ENCODE measurements around the gene NCAN.
"Not testable (repeated sequence)": the region's sequence is repeated elsewhere in the genome, so short reads cannot be mapped to it uniquely, and the experiment has no call there.

NCAN gene

DNA sequence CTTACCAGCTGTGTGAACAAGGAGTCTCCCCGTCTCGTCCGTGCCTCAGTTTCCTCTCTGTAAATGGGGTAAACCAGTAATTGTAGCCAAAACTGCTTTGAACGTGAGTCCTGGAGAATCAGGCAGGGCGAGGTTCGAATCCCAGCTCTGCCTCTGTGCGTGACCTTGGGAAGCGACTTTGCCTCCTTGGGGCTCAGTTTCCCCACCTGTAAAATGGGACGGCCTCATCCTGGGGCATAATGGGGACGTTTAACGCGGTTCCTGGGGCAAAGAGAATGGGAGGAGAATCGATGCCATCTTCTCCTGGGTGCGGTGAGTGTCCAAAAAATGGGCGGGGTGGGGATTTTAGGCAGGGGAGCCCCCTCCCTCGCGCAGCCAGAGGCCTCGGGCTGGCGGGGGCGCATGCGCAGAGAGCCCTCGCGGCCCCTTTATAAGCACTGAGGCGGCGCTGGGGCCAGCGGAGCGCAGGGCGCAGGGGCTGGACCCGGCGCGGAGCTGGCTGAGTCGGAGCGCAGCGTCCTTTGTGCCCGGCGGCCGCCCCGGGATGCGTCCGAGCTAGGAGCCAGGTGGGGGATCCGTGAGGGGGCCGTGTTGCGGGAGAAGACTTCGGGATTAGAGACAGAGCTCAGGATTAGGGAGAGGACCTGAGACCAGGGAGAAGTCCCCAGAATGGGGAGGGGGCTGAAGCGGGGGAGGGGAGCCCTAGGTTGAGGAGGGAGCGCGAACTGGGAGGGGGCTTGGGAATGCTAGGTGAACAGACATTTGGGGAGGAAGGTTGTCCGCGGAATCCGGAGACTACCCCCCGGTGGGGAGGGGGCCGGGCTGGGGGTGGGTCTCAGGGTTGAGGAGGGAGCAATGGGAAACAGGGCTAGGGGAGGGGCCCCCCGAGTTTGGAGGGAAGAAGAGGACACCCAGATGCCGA, at the start of gene NCAN:
Gene NCAN, plus strand, starts transcription at position 460 of the 922 bp plus-strand sequence. CDS start 4,996 bp downstream, outside the sequence.
- DNase-seq, result no peak

DNA sequence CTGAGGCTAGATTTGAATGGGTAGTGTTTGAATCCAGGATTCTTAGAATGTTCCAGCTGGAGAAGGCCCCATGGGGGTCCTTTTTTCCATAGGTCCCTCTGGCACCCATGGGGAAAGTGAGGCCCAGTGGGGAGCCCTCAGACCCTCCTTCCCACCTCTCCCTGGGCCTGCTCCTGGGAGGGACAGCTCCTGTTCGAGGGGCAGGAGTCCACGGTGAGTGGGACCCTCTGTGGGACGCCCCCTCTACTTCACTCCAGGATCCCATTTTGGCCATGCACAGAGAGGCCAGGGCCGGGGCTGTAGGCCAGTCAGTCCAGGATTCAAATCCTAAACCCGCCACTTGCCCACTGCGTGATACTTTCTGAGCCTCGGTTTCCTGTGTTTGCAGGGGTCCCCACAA, 49.3 kb upstream of the NCAN start:
- no peak for DNase-seq

DNA sequence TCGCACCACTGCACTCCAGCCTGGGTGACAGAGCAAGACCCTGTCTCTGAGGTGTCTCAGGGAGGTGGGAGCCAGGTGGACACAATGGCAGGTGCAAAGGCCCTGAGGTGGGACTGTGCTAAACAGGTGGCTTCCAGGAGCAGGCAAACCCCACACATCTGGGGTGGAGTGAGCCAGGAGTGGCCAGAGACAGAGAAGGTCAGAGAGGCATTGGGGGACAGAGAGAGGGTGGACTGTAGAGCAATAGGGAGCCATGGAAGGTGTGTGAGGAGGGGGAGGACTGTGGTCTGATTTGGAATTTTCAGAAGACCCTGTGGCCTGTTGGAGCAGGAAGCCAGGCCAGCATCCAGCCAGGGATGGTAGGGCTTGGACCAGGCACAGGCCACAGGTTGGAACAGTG, 46.4 kb upstream of the NCAN start:
- DNase-seq, result no peak

- DNase-seq, result no peak
Observed at GRCh38 chr19:19167612-19168011, 44.1 kb upstream of the NCAN start.

- DNase-seq, result no peak
Observed at GRCh38 chr19:19169236-19170052, 42.3 kb upstream of the NCAN start.

GRCh38 chr19:19170053-19170872, 41.5 kb upstream of the NCAN start, which contains the start of gene MEF2B:
Gene MEF2B, minus strand, starts transcription at chr19:19170263. Its CDS starts 19,528 bp downstream, at chr19:19150735.
- peak; percentile 83 for DNase-seq

DNA sequence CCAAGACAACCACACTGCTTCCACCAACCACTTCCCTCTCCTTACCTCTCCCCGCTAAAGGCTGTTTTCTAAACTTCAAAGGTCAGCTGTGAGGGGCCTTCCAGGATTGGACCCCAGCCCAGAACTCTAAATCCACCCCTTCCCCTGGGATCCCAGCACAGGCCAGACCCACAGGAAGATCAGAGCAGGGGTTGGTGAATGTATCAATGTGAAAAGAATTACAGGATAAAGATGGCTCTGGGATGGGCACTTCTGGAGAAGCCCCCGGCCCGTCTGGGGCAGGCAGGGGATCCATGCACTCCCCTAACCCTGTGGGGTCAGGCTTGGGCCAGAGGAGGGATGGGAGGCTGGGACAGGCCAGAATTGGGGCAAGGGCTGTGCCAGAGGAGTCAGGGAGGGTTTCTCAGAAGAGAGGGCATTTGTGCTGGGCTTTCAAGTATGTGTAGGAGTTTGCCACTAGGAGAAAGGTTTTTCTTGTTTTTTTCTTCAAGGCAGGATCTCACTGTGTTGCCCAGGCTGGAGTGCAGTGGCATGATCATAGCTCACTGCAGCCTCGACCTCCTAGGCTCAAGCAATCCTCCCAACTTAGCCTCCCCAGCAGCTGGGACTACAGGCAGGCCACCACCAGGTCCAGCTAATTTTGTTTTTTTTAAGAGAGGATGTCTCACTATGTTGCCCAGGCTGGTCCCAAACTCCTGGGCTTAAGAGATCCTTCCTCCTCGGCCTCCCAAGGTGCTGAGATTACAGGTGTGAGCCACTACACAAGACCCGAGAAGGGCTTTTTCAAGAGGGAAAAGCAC, 40.7 kb upstream of the NCAN start:
- DNase-seq, result no peak

GRCh38 chr19:19171821-19172532, 39.8 kb upstream of the NCAN start:
- no peak for DNase-seq

GRCh38 chr19:19173243-19173642, 38.5 kb upstream of the NCAN start:
- DNase-seq, result not testable (repeated sequence)

GRCh38 chr19:19176950-19177349, 34.8 kb upstream of the NCAN start:
- DNase-seq, result no peak

- no peak for DNase-seq
Observed at GRCh38 chr19:19179548-19180441, 32.0 kb upstream of the NCAN start.

GRCh38 chr19:19181488-19181998, 30.2 kb upstream of the NCAN start:
- no peak for DNase-seq

GRCh38 chr19:19185853-19186740, 25.7 kb upstream of the NCAN start:
- DNase-seq, result peak; percentile 72

GRCh38 chr19:19186742-19187141, 25.0 kb upstream of the NCAN start:
- no peak for DNase-seq

DNA sequence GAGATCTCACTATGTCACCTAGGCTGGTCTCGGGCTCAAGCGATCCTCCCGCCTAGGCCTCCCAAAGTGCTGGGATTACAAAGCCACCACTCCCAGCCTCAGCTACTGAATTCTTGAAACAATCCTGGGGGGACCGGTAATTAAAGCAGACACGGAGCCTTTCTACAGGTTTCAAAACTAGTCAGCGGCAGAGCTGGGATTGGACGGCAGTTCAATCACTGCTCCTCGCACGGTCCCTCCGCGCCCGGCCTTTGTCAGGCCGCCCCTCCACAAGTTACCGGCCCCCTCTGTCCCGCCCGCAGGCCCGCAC, 20.0 kb upstream of the NCAN start:
- no peak for DNase-seq

DNA sequence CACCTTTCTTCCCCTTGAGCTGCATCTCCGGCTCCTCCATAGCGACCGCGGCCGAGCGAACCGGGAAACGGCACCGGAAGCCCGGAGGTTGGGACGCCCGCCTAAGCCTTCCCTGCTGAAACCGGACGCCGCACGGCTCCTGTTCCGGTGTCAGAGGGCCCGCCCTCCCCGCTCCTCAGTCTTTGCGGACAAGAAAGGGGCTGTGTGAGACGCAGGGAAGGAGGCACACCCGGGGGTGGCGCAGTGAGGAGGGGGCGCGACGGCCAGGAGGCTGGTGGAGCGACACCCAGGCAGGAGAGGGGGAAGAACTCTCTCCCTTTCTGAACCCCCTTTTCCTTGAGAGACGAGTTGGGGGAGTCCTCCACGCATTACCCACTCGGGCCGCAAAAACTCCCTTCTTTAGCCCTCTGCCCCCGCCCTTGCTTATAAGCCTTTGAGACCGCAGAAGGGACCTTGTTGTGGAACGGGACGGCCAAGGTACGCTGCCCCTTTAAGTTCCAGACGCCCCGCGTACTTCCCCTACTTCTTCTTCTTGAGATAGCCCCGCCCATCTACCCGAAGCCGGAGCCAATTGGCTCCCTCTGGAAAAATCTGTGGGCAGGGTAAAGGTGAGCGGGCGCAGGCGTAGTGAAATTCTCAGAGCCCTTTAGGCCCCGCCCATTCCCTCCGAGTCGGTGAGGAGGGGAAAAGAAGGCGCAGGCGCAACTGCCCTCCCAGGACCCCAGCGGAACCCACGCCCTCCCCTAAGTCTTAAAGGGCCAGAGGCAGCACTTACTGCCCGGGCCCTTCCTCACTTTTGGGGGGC, 19.5 kb upstream of the NCAN start, which contains the start of the genes BORCS8 and RFXANK:
Gene BORCS8, minus strand, starts transcription at position 75 of the 805 bp plus-strand sequence. Its CDS starts 35 bp downstream, at position 40.
Gene RFXANK, plus strand, starts transcription at position 181 of the 805 bp plus-strand sequence. CDS start 1,689 bp downstream, outside the sequence.
- DNase-seq, result peak; percentile 99

GRCh38 chr19:19192910-19193423, 18.8 kb upstream of the NCAN start:
- no peak for DNase-seq

Data from CD4-positive, alpha-beta T cell treated with Interleukin-6 for 4 hours (primary cell).